CD4-positive, alpha-beta T cell treated with Interleukin-10 for 1 hour (primary cell): ENCODE data around the gene CDH20.

Experiments
- DNase-seq: peaks from one replicate; pipeline ENCODE4 v3.0.0-alpha.2; 2020

CDH20 gene

DNA sequence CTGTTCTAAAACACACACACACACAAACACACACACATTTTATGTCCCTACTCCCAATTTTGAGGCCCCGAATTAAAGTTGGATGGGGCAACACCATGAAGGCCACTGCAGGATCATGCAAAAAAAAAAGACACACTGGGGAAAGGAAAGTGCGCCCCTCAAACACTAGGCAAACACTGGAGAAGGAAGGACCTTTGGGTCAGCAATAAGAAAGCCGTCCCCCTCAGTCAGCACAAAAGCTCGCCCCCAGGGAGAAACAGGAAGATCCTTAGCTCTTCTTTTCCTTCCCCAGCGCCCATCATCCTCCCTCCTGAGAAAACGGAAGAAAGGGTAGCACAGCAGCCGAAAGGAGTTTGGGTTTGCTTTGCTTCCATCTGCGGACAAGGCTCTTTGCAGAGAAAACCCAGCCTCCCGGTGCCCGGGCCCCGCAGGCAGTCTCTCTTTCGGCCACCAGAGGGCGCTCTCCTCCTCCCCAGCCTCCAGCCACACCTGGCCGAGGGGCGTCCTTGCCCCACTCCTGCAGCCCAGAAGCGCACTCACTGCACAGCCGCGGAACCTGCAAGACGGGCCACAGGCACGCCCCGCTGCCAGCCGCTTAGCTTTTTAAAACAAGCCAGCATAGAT, 248.5 kb downstream of the CDH20 start:
- peak; percentile 59 for DNase-seq

DNA sequence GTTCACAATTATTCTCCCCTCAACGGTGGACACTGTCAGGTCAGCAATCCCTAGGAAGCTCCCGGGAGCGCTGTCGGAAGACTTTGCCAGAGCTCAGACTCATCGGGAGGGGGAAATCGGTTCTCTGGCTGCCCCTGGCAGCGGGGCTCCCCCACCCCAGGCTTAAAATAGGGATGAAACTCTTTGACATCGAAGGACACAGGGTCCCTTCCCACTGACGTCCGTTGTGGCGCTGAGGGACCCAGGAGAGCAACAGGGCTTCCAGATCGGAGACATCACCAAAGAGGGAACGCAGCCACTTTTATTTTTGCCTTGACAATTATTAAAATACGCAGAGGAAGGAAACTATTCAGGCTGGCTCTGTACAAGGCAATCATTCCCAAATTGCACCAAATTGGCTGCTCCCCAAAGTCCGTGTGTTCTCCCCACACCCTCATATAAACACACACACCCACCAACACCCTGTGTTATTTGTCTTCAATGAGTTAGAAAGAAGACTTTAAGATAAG, 249.0 kb downstream of the CDH20 start:
- no peak for DNase-seq

DNA sequence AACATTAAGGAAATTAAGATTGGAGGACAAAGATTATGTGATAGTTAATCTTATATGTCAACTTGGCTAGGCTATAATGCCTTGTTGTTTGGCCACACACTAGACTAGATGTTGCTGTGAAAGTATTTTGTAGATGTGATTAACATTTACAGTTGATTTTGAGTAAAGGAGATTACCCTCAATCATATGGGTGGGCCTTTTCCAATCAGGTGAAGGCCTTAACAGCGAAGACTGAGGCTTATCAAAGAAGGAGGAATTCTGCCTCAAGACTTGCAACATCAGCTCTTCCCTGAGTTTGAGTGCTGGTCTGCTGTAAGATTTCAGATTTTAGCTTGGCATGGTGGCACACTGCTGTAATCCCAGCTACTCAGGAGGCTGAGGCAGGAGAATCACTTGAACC, 250.3 kb downstream of the CDH20 start:
- no peak for DNase-seq

DNA sequence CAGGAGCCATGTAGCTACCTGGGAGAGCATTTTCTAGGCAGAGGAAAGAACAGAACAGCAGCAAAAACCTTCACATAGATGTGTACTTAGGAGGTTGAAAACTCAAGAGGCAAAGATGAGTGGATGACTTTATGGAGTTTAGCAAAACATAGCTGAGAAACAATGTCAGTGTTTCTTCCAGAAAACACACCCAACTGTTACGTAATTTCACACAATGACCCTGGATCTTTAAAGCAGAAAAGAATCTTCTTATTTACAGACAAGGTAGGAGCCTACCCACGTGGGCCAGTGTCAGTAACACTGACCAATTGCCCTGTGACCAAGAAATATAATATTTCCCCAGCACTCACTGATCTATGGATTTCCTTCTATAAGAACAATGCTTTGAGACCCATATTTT, 254.6 kb downstream of the CDH20 start:
- DNase-seq: no peak

DNA sequence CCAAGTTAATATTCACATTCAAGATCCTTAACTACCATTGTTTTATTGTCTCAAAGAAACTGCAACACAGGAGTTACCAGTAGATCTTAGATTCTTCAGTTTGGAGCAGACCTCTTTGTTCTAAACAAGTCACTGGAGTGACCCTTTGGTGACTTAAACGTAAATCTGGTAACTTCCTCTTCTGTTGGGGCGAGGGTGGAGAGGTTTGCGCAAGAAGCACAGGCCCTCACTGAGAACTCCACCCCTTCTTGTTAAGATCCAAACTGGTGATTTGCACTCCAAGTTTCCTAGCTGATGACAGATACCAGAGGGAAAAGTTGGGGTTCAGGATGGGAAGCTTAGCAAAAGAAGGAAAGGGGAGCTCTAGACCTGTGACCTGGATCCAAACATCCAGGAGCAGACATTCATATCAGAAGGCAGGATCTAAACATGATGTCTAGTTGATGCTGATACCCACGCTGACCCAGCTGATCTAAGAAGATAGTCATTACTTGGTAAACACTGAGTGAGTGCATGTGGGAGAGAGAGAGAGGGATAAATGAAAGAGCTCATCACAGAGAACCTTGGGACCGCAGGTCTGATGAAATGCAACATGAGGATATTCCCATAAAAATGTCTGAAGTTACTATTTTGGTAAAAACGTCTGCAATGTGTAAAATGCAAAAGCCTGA, 256.0 kb downstream of the CDH20 start:
- DNase-seq: no peak

DNA sequence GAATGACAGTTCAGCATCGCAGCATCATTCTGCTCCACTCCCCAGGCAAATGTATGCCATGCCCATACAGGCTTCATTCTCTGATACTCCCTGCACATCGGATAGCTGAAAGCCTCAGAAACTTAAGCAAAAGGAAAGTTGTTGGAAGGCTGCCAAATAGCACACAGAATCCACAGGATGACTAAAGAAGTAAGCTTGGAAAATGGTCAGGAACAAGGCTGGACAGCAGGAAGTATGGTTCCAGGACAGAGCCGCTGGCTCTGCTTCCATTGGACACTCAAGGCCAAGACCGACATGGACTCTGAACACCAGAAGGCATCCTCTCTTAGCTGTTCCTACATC, 256.5 kb downstream of the CDH20 start:
- DNase-seq: no peak

DNA sequence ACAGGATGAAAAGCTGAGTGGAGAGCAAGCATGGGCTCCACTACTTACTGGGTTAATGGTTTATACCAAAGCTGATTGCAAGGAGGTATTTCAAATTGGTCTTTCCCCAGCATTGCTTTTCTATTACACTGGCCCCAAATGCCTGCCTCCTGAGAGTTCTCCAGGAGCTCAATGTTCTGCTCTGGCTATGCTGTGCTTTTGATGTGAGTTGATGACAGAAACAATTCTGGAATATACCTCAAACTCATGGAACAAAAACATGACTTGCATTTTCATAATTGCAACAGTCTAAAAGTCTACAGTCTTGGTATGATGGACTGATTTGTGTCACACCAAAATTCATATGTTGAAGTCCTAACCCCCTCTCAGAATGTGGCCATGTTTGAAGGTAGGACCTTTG, 258.0 kb downstream of the CDH20 start:
- DNase-seq: no peak

DNA sequence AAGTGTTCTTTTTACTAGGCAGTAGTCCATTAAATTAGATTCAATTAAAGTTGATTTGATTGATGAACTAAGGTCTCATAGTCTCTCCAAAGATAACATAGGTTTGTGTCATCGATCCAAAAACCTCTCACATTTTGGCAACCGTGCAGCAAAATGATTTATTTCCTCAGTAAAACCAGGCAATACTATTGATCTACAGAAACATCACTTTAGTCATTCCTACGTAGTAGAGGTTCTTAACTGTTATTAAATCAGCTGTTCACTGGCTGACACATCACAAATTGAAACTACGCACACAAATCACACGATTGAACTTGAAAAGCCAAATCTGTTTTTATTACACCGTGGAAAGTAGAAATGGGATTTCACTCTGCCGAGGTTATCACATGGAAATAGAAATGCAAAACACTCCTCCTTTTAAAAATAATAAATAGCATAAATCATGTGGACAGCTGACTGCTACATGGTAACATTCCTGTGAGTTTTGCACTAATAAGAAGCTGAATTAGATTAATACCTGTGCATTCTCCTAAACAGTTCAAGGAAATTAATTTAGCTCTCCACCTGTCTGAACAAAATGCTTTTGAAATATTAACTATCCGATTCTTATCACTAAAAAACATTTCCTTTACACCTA, 262.5 kb downstream of the CDH20 start:
- DNase-seq: no peak

DNA sequence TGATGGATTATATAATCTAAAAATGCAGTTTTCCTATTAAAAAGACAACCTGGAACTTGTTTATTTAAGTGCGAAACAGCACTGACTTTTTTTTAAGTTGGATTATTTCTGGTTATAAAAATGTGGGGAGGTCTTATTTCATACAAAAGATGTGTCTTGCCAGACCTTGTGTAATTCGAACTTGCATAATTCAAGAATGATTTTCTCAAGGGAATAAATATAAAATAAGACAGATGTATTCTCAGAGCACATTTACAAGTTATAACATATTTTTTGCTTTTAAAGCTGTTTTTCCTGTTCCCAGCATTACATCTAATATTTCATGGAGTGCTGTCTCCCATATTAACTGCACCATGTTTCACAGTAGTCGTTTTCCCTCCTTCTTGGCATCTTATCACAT, 263.1 kb downstream of the CDH20 start:
- no peak for DNase-seq

DNA sequence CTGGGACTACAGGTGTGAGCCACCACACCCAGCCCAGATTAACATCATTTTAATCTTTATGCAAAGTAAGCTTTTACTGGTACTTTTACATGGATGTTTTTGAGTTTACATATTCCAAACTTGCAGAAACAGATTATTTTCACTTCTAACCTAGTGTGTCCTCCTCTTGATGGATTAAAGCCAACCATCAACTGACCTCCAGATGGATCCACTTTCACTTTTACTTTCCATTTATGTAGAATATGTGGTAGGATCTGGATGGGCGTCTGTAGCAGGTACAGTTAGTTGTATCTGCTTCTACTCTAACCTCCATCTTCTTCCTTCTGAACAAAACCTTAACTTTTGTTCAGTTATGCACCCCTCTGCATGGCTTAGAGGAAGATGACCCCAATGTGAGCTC, 264.1 kb downstream of the CDH20 start:
- no peak for DNase-seq

DNA sequence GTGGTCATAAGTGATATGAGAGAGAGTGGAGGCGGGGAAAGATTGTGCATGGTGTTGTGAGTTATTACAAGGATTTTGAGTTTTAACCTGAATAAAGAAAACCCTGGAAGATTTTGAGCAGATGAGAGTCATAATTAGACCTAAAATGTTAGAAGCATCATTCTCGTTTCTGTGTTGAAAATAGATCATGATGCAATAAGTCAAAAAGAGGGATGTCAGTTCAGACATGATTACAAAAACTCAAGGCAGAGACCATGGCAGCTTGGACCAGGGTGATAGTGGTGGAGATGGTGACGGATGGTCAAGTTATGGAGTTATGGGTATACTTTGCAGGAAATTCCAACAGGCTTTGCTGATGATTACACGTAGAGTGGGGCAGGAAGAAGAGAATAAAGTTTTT, 267.2 kb downstream of the CDH20 start:
- no peak for DNase-seq

DNA sequence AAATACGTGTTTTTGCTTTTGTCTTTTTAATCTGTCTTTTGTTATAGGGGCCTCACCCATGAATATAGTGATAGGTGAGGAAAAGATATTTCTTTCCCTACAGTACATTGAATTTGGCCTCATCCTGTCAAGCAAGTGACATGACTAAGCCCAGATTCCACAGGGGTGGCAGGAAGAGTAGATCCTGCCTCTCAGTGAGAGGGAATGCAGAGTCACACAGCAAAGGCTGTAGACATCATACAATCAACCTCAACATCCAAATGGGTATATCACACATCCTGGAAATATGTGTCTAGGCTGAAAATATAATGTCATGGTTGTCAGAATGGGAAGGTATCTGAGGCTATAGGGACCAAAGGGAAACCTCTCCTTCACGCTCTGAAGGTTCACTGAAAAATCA, 269.6 kb downstream of the CDH20 start:
- DNase-seq: no peak
